Right lobe of liver (tissue), 6 donors: Measurements from ENCODE around the gene TNRC6C. TPM values are rescaled to one million over a fixed set of nuclear protein-coding genes. Genes with fewer than 3 reads are reported as not detected.
A peak's percentile ranks its signal among the peaks of the same experiment; 100 is the strongest.

Source experiments
- ATAC-seq, 4 donors: fragments of 200-7000 bp; cut with Tn5 transposase; one replicate each; pipeline ENCODE4 v1.9.1; 2020; ENCODE audit warnings: mild to moderate bottlenecking in 4 of 4, moderate library complexity in 4 of 4
- DNase-seq, 3 donors: peaks; one replicate each; pipeline ENCODE4 v3.0.0-alpha.2; 2020
- H3K27ac ChIP-seq, 3 donors: fragments of 200-600 bp; one replicate each; pipeline ENCODE4 v1.8.0; 2022
- H3K27me3 ChIP-seq, 2 donors: fragments of 200-600 bp; one replicate each; pipeline ENCODE4 v1.8.0; 2022
- H3K36me3 ChIP-seq, 4 donors: fragments of 200-600 bp; sonication (generic) in 1 of 4; one replicate each; pipeline versions ENCODE4 v1.5.1 to v1.8.0; 2017 to 2022; ENCODE audit warnings: control low read depth in 1 of 4
- H3K4me1 ChIP-seq, 4 donors: fragments of 200-600 bp; sonication (generic) in 1 of 4; one replicate each; pipeline versions ENCODE4 v1.5.1 to v1.8.0; 2017 to 2022; ENCODE audit warnings: control low read depth in 1 of 4
- H3K4me3 ChIP-seq, 3 donors: fragments of 200-600 bp; one replicate each; pipeline ENCODE4 v1.8.0; 2022
- H3K9me3 ChIP-seq, 4 donors: fragments of 200-600 bp; sonication (generic) in 1 of 4; one replicate each; pipeline versions ENCODE4 v1.5.1 to v1.8.0; 2017 to 2022; ENCODE audit warnings: control low read depth in 1 of 4
- POLR2A ChIP-seq: fragments of 450-650 bp; IDR thresholded peaks from one replicate; pipeline ENCODE4 v1.6.1; 2017; ENCODE audit warnings: antibody characterized with exemption, mild to moderate bottlenecking
- WGBS: methylation state at CpG from one replicate; pipeline ENCODE4 v1.1.6; 2018; ENCODE audit warnings: low coverage, low lambda C conversion rate; ENCODE audit not compliant: insufficient coverage; ENCODE audit errors: missing lambda C conversion rate; 5-methylcytosine and 5-hydroxymethylcytosine counted together
- intact Hi-C, 2 donors: fragments of 100-400 bp; cut with DNase I; formaldehyde crosslinking; loops; one replicate each; pipeline versions ENCODE4 v1.11.2 to v1.14.1; 2022
- total RNA-seq, 6 experiments: library from RNA; depleted of rRNA in 2 of 6; stranded (reverse); fragments of >200 nt in 2 of 6; fragmentation: NEBNext Ultra II Directional in 3 of 6; extraction: Animal tissue kit (Norgen Biotek cat#: 25700) in 3 of 6; gene quantifications; one replicate each; pipeline versions ENCODE4 v1.1.0 to v1.2.4, GENCODE V29; 2016 to 2023
- TF ChIP-seq, protein P1 (sequence below), 4 donors: fragments of 200-600 bp in 3 of 4; fragments of 450-650 bp in 1 of 4; IDR thresholded peaks; one replicate each; pipeline versions ENCODE4 v1.5.1 to v1.8.0; 2016 to 2022; ENCODE audit warnings: antibody characterized with exemption in 4 of 4, mild to moderate bottlenecking in 2 of 4
- donor health status: DM: no; HTN: yes; CAD: no.
- donor health status: DM: no; HTN: no; CAD: no.
- donor health status: DM: no; HTN: no; CAD: no.
- donor health status: DM: no; HTN: yes; CAD: no.
- donor health status: DM: no; HTN: yes; CAD: no.

TNRC6C gene
- total RNA-seq, 6 experiments from 2014 or later = 1.9 to 10.6 (median 7.7) TPM

DNA sequence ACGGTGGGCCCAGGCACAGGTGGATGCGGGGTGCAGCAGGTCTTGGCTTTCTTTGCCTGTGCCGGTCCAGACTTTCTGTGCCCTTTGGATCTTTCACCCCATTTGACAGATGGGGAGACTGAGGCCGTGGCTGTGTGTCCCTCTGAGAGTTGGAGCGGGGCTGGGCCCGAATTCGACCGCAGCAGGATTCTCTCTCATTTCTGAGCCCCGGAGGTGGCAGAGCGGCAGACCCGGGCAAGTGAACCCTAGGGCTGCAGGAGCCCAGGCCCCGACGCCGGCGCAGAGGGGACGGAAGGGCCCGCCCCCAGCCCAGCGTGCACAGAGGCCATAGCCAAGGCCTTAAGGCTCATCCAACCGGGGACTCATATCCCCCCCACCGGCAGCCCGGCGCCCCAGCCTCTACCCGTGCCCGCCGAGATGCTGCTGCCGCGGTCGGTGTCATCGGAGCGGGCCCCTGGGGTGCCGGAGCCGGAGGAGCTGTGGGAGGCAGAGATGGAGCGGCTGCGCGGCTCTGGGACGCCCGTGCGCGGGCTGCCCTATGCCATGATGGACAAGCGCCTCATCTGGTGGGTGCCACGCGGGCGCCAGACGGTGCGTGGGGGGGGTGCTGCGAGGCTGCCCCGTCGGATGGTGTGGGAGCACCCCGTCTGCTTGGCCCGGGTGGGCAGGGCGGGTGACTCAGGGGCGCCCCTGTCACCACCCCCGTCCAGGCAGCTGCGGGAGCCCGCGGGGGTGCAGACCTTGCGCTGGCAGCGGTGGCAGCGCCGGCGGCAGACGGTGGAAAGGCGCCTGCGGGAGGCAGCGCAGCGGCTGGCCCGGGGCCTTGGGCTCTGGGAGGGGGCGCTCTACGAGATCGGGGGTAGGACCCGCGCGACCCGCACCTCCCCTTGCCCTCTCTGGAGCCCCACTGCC, 172.9 kb downstream of the TNRC6C start:
- Histone ChIP-seq H3K4me3 (peak overlapping the region; percentile 18 to 40 (median 23)), H3K36me3 (no peaks in the 10 kb centered on the region), H3K27ac (peak overlapping the region in 2 of 3 donors; percentile 47 to 51), H3K4me1 (peaks cover 0 to 18% (median 2%) of the 10 kb centered on the region in 4 donors), H3K27me3 (no peaks in the 10 kb centered on the region), H3K9me3 (no peaks in the 10 kb centered on the region)
- TF ChIP-seq, protein P1, sequence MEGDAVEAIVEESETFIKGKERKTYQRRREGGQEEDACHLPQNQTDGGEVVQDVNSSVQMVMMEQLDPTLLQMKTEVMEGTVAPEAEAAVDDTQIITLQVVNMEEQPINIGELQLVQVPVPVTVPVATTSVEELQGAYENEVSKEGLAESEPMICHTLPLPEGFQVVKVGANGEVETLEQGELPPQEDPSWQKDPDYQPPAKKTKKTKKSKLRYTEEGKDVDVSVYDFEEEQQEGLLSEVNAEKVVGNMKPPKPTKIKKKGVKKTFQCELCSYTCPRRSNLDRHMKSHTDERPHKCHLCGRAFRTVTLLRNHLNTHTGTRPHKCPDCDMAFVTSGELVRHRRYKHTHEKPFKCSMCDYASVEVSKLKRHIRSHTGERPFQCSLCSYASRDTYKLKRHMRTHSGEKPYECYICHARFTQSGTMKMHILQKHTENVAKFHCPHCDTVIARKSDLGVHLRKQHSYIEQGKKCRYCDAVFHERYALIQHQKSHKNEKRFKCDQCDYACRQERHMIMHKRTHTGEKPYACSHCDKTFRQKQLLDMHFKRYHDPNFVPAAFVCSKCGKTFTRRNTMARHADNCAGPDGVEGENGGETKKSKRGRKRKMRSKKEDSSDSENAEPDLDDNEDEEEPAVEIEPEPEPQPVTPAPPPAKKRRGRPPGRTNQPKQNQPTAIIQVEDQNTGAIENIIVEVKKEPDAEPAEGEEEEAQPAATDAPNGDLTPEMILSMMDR (IDR thresholded peaks at IDR 0.05) = no peak
- no peak for TF ChIP-seq POLR2A
- intact Hi-C loops = no loop called here
- 40% methylated on average over 4 of the region's 74 CpGs for WGBS
- ATAC-seq (no peak), DNase-seq (no peak)

DNA sequence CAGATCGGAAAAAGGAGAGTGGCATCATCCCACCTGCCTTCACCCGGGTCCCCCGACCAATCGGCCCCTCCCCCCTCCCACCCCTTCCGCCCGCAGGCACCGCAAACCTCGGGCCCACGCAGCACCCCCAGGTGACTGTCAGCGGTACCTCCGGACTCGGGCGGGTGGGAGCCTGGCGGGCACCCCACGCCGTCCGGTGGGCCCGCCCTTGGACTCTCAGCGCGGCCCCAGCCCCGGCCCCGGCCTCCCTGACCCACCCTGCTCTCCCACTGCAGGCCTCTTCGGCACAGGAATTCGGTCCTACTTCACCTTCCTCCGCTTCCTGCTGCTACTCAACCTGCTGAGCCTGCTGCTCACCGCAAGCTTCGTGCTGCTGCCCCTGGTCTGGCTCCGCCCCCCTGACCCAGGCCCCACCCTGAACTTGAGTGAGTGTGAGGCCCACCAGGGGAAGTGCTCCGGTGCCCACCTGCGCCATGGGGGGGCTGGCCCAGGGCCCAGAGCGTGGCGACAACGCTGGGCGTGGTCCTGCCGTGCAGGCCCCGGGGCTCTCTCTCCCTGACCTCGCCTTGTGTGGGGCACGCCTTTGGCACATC, 173.7 kb downstream of the TNRC6C start:
- Histone ChIP-seq H3K4me3 (peak overlapping the region; percentile 18 to 40 (median 23)), H3K36me3 (no peaks in the 10 kb centered on the region)
- TF ChIP-seq POLR2A = no peak
- TF ChIP-seq, protein P1 (IDR thresholded peaks at IDR 0.05) = no peak

DNA sequence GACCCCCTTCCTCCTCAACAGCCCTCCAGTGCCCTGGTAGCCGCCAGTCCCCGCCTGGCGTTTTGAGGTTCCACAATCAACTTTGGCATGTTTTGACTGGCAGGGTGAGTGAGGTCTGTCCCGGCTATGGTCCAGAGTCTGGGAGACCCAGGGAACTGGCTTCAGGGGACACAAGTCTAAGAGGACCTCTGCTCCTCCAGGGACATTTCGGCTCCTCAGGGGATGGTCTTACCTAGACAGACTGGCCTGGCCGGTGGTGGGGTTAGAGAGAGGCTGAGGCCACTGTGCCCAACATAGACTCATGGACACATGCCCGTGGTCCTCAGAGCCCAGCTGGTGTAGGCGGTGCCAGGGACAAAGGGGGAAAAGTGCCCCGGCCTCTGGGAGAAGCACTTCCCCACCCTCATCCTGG, 174.3 kb downstream of the TNRC6C start:
- ATAC-seq = no peak
- DNase-seq = no peak
- TF ChIP-seq, protein P1 (IDR thresholded peaks at IDR 0.05) = no peak
- no peak for TF ChIP-seq POLR2A
- H3K9me3 ChIP-seq = no peaks in the 10 kb centered on the region
- no peak overlapping the region for H3K27ac ChIP-seq
- WGBS = no CpG with 5 or more reads among the region's 9 CpGs
- no peaks in the 10 kb centered on the region for H3K27me3 ChIP-seq
- peaks cover 0 to 21% (median 3%) of the 10 kb centered on the region in 4 donors for H3K4me1 ChIP-seq
- H3K4me3 ChIP-seq = peak overlapping the region in 1 of 3 donors; percentile 40
- intact Hi-C loops = no loop called here
- H3K36me3 ChIP-seq = no peaks in the 10 kb centered on the region

More for the DNA sequence above, 173.7 kb downstream of the TNRC6C start:
- Histone ChIP-seq H3K27ac (peak overlapping the region in 1 of 3 donors; percentile 47), H3K4me1 (peaks cover 0 to 20% (median 2%) of the 10 kb centered on the region in 4 donors), H3K27me3 (no peaks in the 10 kb centered on the region), H3K9me3 (no peaks in the 10 kb centered on the region)
- ATAC-seq (no peak), DNase-seq (peak in 2 of 3 donors; percentile 48 to 52)
- intact Hi-C loops = no loop called here
- 4% methylated on average over 5 of the region's 38 CpGs for WGBS

DNA sequence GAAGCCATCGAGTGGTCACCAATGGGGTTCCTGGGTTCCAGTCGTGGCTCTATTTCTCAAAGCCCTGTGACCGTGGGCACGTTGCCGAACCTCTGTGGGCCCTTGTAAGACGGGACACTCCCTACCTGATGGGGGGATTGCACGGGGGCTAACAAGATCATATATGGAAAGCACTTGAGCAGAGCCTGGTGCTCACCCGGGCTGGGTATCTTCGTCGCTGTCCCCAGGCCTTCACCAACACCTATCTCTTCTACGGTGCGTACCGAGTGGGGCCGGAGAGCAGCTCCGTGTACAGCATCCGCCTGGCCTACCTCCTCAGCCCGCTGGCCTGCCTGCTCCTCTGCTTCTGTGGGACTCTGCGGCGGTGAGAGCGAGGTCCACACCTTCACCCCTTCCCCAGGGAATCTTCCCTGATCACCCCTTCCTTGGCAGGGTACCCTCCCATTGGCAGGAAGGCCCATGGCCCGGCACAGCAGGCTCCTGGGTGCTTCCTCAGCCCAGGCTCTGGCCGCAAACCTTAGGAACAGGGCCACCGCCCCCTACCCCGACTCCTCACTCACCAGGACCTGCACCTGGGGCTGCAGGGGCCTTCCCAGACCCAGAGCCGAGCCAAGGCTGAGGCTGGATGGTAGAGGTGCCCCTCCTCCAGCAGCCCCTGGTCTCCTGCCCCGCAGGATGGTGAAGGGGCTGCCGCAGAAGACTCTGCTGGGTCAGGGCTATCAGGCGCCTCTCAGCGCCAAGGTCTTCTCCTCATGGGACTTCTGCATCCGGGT, 174.9 kb downstream of the TNRC6C start:
- ATAC-seq (no peak), DNase-seq (no peak)
- TF ChIP-seq, protein P1 (IDR thresholded peaks at IDR 0.05) = no peak
- TF ChIP-seq POLR2A = no peak
- intact Hi-C loops = no loop called here
- peaks cover 0 to 15% (median 3%) of the 10 kb centered on the region in 4 donors for H3K4me1 ChIP-seq
- no peak overlapping the region for H3K4me3 ChIP-seq
- no peaks in the 10 kb centered on the region for H3K36me3 ChIP-seq
- 80% methylated on average over 4 of the region's 30 CpGs for WGBS
- no peaks in the 10 kb centered on the region for H3K9me3 ChIP-seq
- no peak overlapping the region for H3K27ac ChIP-seq
- no peaks in the 10 kb centered on the region for H3K27me3 ChIP-seq
